Spleen (tissue), 11 donors: ENCODE data around the gene NFIX. TPM values are rescaled to one million over a fixed set of nuclear protein-coding genes. Genes with fewer than 3 reads are reported as not detected.

ENCODE experiments used
- DNase-seq: peaks from one replicate; pipeline ENCODE4 v3.0.0-alpha.2; 2020
- H3K27ac ChIP-seq, 8 donors: fragments of 200-600 bp; sonication (generic) in 7 of 8; 1 replicate in 4 of 8; 2 replicates in 4 of 8; pipeline versions ENCODE4 v1.5.0 to v1.8.0; 2016 to 2021; ENCODE audit warnings: inconsistent platforms in 4 of 8, mild to moderate bottlenecking in 4 of 8, moderate library complexity in 1 of 8
- H3K27me3 ChIP-seq, 7 donors: fragments of 200-600 bp; sonication (generic) in 6 of 7; replicated peaks in 1 of 7; 1 replicate in 4 of 7; 2 replicates in 3 of 7; pipeline versions ENCODE4 v1.5.0 to v1.8.0; 2016 to 2021; ENCODE audit warnings: inconsistent platforms in 3 of 7, mild to moderate bottlenecking in 1 of 7
- H3K36me3 ChIP-seq, 6 donors: fragments of 200-600 bp; sonication (generic) in 5 of 6; 1 replicate in 4 of 6; 2 replicates in 2 of 6; pipeline versions ENCODE4 v1.5.0 to v1.8.0; 2016 to 2021; ENCODE audit warnings: inconsistent platforms in 2 of 6
- H3K4me1 ChIP-seq, 6 donors: fragments of 200-600 bp; sonication (generic) in 5 of 6; 1 replicate in 3 of 6; 2 replicates in 3 of 6; pipeline versions ENCODE4 v1.5.0 to v1.8.0; 2016 to 2021; ENCODE audit warnings: inconsistent platforms in 3 of 6
- H3K4me3 ChIP-seq, 8 donors: fragments of 200-600 bp; sonication (generic) in 7 of 8; 1 replicate in 4 of 8; 2 replicates in 4 of 8; pipeline versions ENCODE4 v1.5.0 to v1.8.0; 2016 to 2021; ENCODE audit warnings: inconsistent platforms in 4 of 8, mild to moderate bottlenecking in 4 of 8, moderate library complexity in 2 of 8
- H3K9me3 ChIP-seq, 8 donors: fragments of 200-600 bp; sonication (generic) in 7 of 8; 1 replicate in 4 of 8; 2 replicates in 4 of 8; pipeline versions ENCODE4 v1.5.0 to v1.8.0; 2016 to 2021; ENCODE audit warnings: inconsistent platforms in 4 of 8
- CTCF ChIP-seq, 11 experiments: fragments of 200-600 bp in 7 of 11; fragments of 450-650 bp in 4 of 11; sonication (generic) in 4 of 11; IDR thresholded peaks in 8 of 11; conservative IDR thresholded peaks in 3 of 11; 1 replicate in 7 of 11; 2 replicates in 4 of 11; pipeline versions ENCODE4 v1.4.0 to v1.8.0; 2016 to 2021; ENCODE audit warnings: antibody characterized with exemption in 11 of 11, inconsistent platforms in 4 of 11, mild to moderate bottlenecking in 1 of 11
- POLR2A ChIP-seq, 3 donors: fragments of 450-650 bp; IDR thresholded peaks; one replicate each; pipeline ENCODE4 v1.5.1; 2017; ENCODE audit warnings: antibody characterized with exemption in 3 of 3, mild to moderate bottlenecking in 1 of 3
- POLR2AphosphoS5 ChIP-seq, 3 donors: sonication (generic); formaldehyde crosslinking; IDR thresholded peaks; one replicate each; pipeline ENCODE4 v1.5.1; 2017; ENCODE audit warnings: antibody characterized with exemption in 3 of 3
- WGBS, 5 donors: extraction: QIAGEN DNeasy Blood & Tissue Kit in 3 of 5; methylation state at CpG; one replicate each; pipeline versions ENCODE4 v1.1.5 to v1.1.7; 2013 to 2018; 5-methylcytosine and 5-hydroxymethylcytosine counted together
- intact Hi-C: fragments of 100-400 bp; cut with DNase I; formaldehyde crosslinking; loops from one replicate; pipeline ENCODE4 v1.15.0; 2023; ENCODE audit warnings: low total_unique reads
- polyA plus RNA-seq, 3 donors: library from polyadenylated mRNA; stranded (reverse); fragments of 200-250 nt; gene quantifications; one replicate each; pipeline ENCODE4 v1.2.1, GENCODE V29; 2013
- total RNA-seq, 7 donors: library from RNA; depleted of rRNA in 3 of 7; stranded (reverse); fragments of >200 nt in 3 of 7; fragmentation: NEBNext Ultra II Directional in 4 of 7; extraction: Animal tissue kit (Norgen Biotek cat#: 25700) in 4 of 7; gene quantifications; one replicate each; pipeline versions ENCODE4 v1.1.0 to v1.2.1, GENCODE V29; 2016 to 2021
- donor health status: healthy with polysubstance abuse.
- donor health status: DM: no; HTN: no; CAD: no; lungs with moderate emphysema.
- donor health status: DM: no; HTN: no; CAD: no.
- donor health status: Bipolar disorder and iron deficiency.
- donor health status: healthy.
- donor health status: DM: no; HTN: no; CAD: no.
- donor health status: DM: yes; HTN: yes; CAD: no.

The NFIX gene
- total and polyA plus RNA-seq, 10 donors: 1.1 to 41.4 (median 17.5) TPM

- intact Hi-C loops: no loop called here
- TF ChIP-seq CTCF (IDR thresholded peaks at IDR 0.05 in 8 of 11, conservative IDR thresholded peaks at IDR 0.05 in 3 of 11) (no peak), POLR2A (IDR thresholded peaks at IDR 0.05) (no peak), POLR2AphosphoS5 (IDR thresholded peaks at IDR 0.05) (no peak)
- H3K27me3 ChIP-seq: peaks cover 0 to 35% (median 13%) of the 10 kb centered on the region in 7 donors
- DNase-seq: no peak
- no peak overlapping the region for H3K4me3 ChIP-seq
- H3K36me3 ChIP-seq: peaks cover 0 to 6% (median 0%) of the 10 kb centered on the region in 6 donors
- H3K27ac ChIP-seq: peak overlapping the region in 1 of 8 donors; percentile 13
- WGBS, 5 donors: 77 to 89% (median 84%) methylated on average over 7 of the region's 7 CpGs
- peaks cover 7 to 54% (median 45%) of the 10 kb centered on the region in 6 donors for H3K4me1 ChIP-seq
- H3K9me3 ChIP-seq: no peaks in the 10 kb centered on the region
These were observed 30.7 kb downstream of the NFIX start for GRCh38 chr19:13025819-13026456.

DNA sequence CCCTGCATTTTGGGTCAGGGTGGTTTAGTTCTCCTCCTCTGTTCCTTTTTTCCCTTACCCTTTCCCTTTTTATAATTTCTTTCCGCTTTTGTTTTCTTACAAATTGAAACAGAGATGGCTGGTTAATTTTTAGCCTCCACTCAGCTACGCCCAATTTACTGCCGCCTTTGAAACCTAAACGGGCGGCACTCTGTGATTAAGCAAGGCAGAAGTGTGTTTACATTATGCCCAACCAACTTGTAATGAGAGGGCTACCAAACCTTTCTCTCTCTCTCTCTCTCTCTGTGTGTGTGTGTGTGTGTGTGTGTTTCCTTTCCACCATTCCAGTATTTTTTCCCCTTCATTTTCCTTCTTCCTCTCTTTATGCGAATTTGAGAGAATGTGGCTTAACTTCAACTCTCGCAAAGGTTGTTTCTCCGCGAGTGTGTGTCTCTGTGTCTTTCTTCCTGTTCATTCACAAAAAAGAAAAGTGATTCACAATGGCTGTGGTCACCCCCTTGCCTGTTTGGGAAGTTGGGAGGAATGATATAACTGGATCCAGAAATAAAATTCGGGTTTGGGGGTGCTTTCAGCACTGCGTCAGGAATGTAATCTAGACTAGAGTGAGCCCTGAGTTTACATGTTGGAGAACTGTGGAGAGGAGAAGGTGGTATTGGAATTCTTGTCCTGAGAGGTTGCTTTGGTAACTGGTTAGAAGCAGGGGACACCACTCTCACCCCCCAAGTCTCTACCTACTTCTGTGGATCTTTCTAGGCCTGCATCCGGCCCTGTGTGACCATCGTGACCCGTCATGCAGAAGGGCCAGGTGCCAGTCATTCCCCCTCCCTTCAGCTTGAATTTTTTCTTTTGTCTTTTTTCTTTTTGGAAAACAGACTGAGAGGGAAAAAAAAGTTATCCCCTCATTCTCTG lies 31.4 kb downstream of the NFIX start:
- no peaks in the 10 kb centered on the region for H3K9me3 ChIP-seq
- no peak for TF ChIP-seq POLR2AphosphoS5 (IDR thresholded peaks at IDR 0.05)
- TF ChIP-seq POLR2A (IDR thresholded peaks at IDR 0.05): no peak
- TF ChIP-seq CTCF (IDR thresholded peaks at IDR 0.05 in 8 of 11, conservative IDR thresholded peaks at IDR 0.05 in 3 of 11): no peak
- H3K4me3 ChIP-seq: no peak overlapping the region
- peaks cover 0 to 35% (median 13%) of the 10 kb centered on the region in 7 donors for H3K27me3 ChIP-seq
- H3K4me1 ChIP-seq: peaks cover 7 to 46% (median 39%) of the 10 kb centered on the region in 6 donors
- intact Hi-C loops: no loop called here
- WGBS, 5 donors: 74 to 89% (median 83%) methylated on average over 14 of the region's 14 CpGs
- H3K27ac ChIP-seq: peak overlapping the region in 1 of 8 donors; percentile 3
- H3K36me3 ChIP-seq: peaks cover 0 to 6% (median 0%) of the 10 kb centered on the region in 6 donors
- DNase-seq: no peak

GRCh38 chr19:13027557-13027956 lies 32.3 kb downstream of the NFIX start:
- Histone ChIP-seq H3K27me3 (peaks cover 0 to 32% (median 13%) of the 10 kb centered on the region in 7 donors), H3K4me1 (peaks cover 0 to 38% (median 30%) of the 10 kb centered on the region in 6 donors), H3K36me3 (peaks cover 0 to 6% (median 0%) of the 10 kb centered on the region in 6 donors), H3K4me3 (no peak overlapping the region), H3K9me3 (no peaks in the 10 kb centered on the region), H3K27ac (no peak overlapping the region)
- TF ChIP-seq CTCF (IDR thresholded peaks at IDR 0.05 in 8 of 11, conservative IDR thresholded peaks at IDR 0.05 in 3 of 11) (no peak), POLR2A (IDR thresholded peaks at IDR 0.05) (no peak)
- intact Hi-C loops: no loop called here
- 76 to 93% (median 88%) methylated on average over 6 of the region's 6 CpGs for WGBS, 5 donors
- no peak for DNase-seq

- peaks cover 0 to 33% (median 26%) of the 10 kb centered on the region in 6 donors for H3K4me1 ChIP-seq
- no peaks in the 10 kb centered on the region for H3K9me3 ChIP-seq
- TF ChIP-seq POLR2A (IDR thresholded peaks at IDR 0.05) (no peak), POLR2AphosphoS5 (IDR thresholded peaks at IDR 0.05) (no peak), CTCF (IDR thresholded peaks at IDR 0.05 in 8 of 11, conservative IDR thresholded peaks at IDR 0.05 in 3 of 11) (no peak)
- H3K27ac ChIP-seq: no peak overlapping the region
- 80 to 92% (median 88%) methylated on average over 3 of the region's 3 CpGs for WGBS, 5 donors
- DNase-seq: no peak
- H3K27me3 ChIP-seq: peaks cover 0 to 27% (median 13%) of the 10 kb centered on the region in 7 donors
- peaks cover 0 to 6% (median 0%) of the 10 kb centered on the region in 6 donors for H3K36me3 ChIP-seq
- intact Hi-C loops: no loop called here
- H3K4me3 ChIP-seq: no peak overlapping the region
These were observed 32.8 kb downstream of the NFIX start for GRCh38 chr19:13028027-13028426.
